Fibroblast of lung (primary cell): ENCODE results near the gene RPRD1B. TPM values are rescaled to one million over a fixed set of nuclear protein-coding genes. Genes with fewer than 3 reads are reported as not detected.

Experiments
- DNase-seq, 2 donors: peaks; one replicate each; pipeline versions ENCODE4 v3.0.0 to v3.0.0-alpha.2; 2010; ENCODE audit warnings: low read depth in 2 of 2
- H2AFZ ChIP-seq: 2 replicates; pipeline ENCODE4 v1.5.1; 2012; ENCODE audit warnings: low read length, control low read depth, inconsistent platforms
- H3K27ac ChIP-seq: 2 replicates; pipeline ENCODE4 v1.5.1; 2011; ENCODE audit warnings: low read length, control low read depth; ENCODE audit not compliant: insufficient read depth
- H3K27me3 ChIP-seq: 2 replicates; pipeline ENCODE4 v1.5.1; 2011; ENCODE audit warnings: mild to moderate bottlenecking, low read length; ENCODE audit not compliant: control insufficient read depth, insufficient read depth
- H3K36me3 ChIP-seq: 2 replicates; pipeline ENCODE4 v1.5.1; 2011; ENCODE audit warnings: low read length; ENCODE audit not compliant: control insufficient read depth, insufficient read depth
- H3K4me1 ChIP-seq: 2 replicates; pipeline ENCODE4 v1.5.1; 2011; ENCODE audit warnings: low read length; ENCODE audit not compliant: control insufficient read depth, insufficient read depth; ENCODE audit errors: extremely low read depth
- H3K4me2 ChIP-seq: 2 replicates; pipeline ENCODE4 v1.5.1; 2011; ENCODE audit warnings: low read length, control low read depth; ENCODE audit not compliant: insufficient read depth; ENCODE audit errors: extremely low read depth
- H3K4me3 ChIP-seq, 4 experiments: fragments of 200-600 bp in 1 of 4; sonication (generic) in 1 of 4; replicated peaks in 1 of 4; 2 replicates each; pipeline ENCODE4 v1.5.1; 2011 to 2016; ENCODE audit warnings: low read length in 4 of 4, low read depth in 3 of 4, mild to moderate bottlenecking in 3 of 4, control low read depth in 2 of 4, inconsistent platforms in 1 of 4, mixed read lengths in 1 of 4; ENCODE audit not compliant: insufficient read depth in 1 of 4; ENCODE audit errors: control extremely low read depth in 1 of 4
- H3K79me2 ChIP-seq: 2 replicates; pipeline ENCODE4 v1.5.1; 2012; ENCODE audit warnings: mild to moderate bottlenecking, low read length, inconsistent platforms; ENCODE audit not compliant: control insufficient read depth, insufficient read depth
- H3K9ac ChIP-seq: 2 replicates; pipeline ENCODE4 v1.5.1; 2011; ENCODE audit warnings: mild to moderate bottlenecking, low read length, control low read depth; ENCODE audit not compliant: insufficient read depth
- H3K9me3 ChIP-seq: 2 replicates; pipeline ENCODE4 v1.5.1; 2012; ENCODE audit warnings: low read depth, low read length; ENCODE audit not compliant: control insufficient read depth, insufficient read depth
- H4K20me1 ChIP-seq: 2 replicates; pipeline ENCODE4 v1.5.1; 2011; ENCODE audit warnings: low read length; ENCODE audit not compliant: control insufficient read depth, insufficient read depth; ENCODE audit errors: extremely low read depth
- CTCF ChIP-seq, 2 donors: IDR thresholded peaks in 1 of 2; conservative IDR thresholded peaks in 1 of 2; 1 replicate in 1 of 2; 2 replicates in 1 of 2; pipeline ENCODE4 v1.5.1; 2011 to 2012; ENCODE audit warnings: low read length in 2 of 2, control low read depth in 1 of 2, inconsistent platforms in 1 of 2, low read depth in 1 of 2, mild to moderate bottlenecking in 1 of 2
- EZH2 ChIP-seq: IDR thresholded peaks from 2 replicates; pipeline ENCODE4 v1.5.1; 2012; ENCODE audit warnings: low read length, control low read depth, mild to moderate bottlenecking; ENCODE audit errors: missing control alignments
- polyA plus RNA-seq, 2 donors: library from polyadenylated mRNA; depleted of rRNA in 1 of 2; stranded (reverse) in 1 of 2; unstranded in 1 of 2; fragments of >200 nt; gene quantifications; 2 replicates each; pipeline ENCODE4 v1.2.1, GENCODE V29; 2011 to 2012; ENCODE audit warnings: missing spikeins in 1 of 2
- total RNA-seq: library from RNA; depleted of rRNA; stranded (reverse); fragments of >200 nt; gene quantifications from 2 replicates; pipeline ENCODE4 v1.2.1, GENCODE V29; 2014

RPRD1B gene
- total and polyA plus RNA-seq, 2 donors (not counting 1 experiment from before 2014, with no cell fraction given), result 23.8 to 23.9 TPM

- no peak overlapping the region for H3K27ac ChIP-seq
Measured at GRCh38 chr20:38133680-38134426, 100.3 kb downstream of the RPRD1B start.

GRCh38 chr20:38134427-38135270, 101.1 kb downstream of the RPRD1B start:
- no peak for TF ChIP-seq CTCF (conservative IDR thresholded peaks at IDR 0.05 in 1 of 2, IDR thresholded peaks at IDR 0.05 in 1 of 2; ENCODE audit: low read depth in 1 of 2, low read length in 2 of 2)
- no peak for TF ChIP-seq EZH2
- peaks cover 7% of the 10 kb centered on the region for H3K4me1 ChIP-seq
- no peak overlapping the region for H3K9ac ChIP-seq
- no peak overlapping the region for H2AFZ ChIP-seq
- H3K36me3 ChIP-seq, result peaks cover 24% of the 10 kb centered on the region
- no peak overlapping the region for H3K4me3 ChIP-seq
- DNase-seq, result peak in 1 of 2 donors; percentile 88
- H3K9me3 ChIP-seq, result no peaks in the 10 kb centered on the region
- no peaks in the 10 kb centered on the region for H4K20me1 ChIP-seq
- no peak overlapping the region for H3K27ac ChIP-seq
- H3K27me3 ChIP-seq, result no peaks in the 10 kb centered on the region
- H3K4me2 ChIP-seq, result no peak overlapping the region
- no peaks in the 10 kb centered on the region for H3K79me2 ChIP-seq

More at GRCh38 chr20:38133680-38134426, 100.3 kb downstream of the RPRD1B start:
- Histone ChIP-seq H3K36me3 (peaks cover 20% of the 10 kb centered on the region), H3K79me2 (no peaks in the 10 kb centered on the region), H3K4me1 (peaks cover 7% of the 10 kb centered on the region), H3K4me2 (no peak overlapping the region), H3K4me3 (no peak overlapping the region), H3K9me3 (no peaks in the 10 kb centered on the region), H2AFZ (no peak overlapping the region), H3K27me3 (no peaks in the 10 kb centered on the region), H3K9ac (no peak overlapping the region), H4K20me1 (no peaks in the 10 kb centered on the region)
- TF ChIP-seq CTCF (conservative IDR thresholded peaks at IDR 0.05 in 1 of 2, IDR thresholded peaks at IDR 0.05 in 1 of 2; ENCODE audit: low read depth in 1 of 2, low read length in 2 of 2) (no peak), EZH2 (no peak)
- DNase-seq, result no peak

- Histone ChIP-seq H3K4me3 (no peak overlapping the region), H3K27me3 (no peaks in the 10 kb centered on the region), H3K9me3 (no peaks in the 10 kb centered on the region), H3K36me3 (peaks cover 23% of the 10 kb centered on the region), H3K4me2 (no peak overlapping the region), H3K27ac (no peak overlapping the region), H2AFZ (no peak overlapping the region), H3K9ac (no peak overlapping the region), H4K20me1 (no peaks in the 10 kb centered on the region), H3K4me1 (peaks cover 7% of the 10 kb centered on the region), H3K79me2 (no peaks in the 10 kb centered on the region)
- no peak for TF ChIP-seq EZH2
- TF ChIP-seq CTCF (conservative IDR thresholded peaks at IDR 0.05 in 1 of 2, IDR thresholded peaks at IDR 0.05 in 1 of 2; ENCODE audit: low read depth in 1 of 2, low read length in 2 of 2), result no peak
- DNase-seq, result no peak
Measured at GRCh38 chr20:38135271-38135650, 101.7 kb downstream of the RPRD1B start.
